Upper lobe of left lung (tissue), 4 donors: ENCODE measurements around the gene KCNIP1.

Experiments used
- EP300 ChIP-seq, 4 donors: sonication (generic); formaldehyde crosslinking; IDR thresholded peaks; one replicate each; pipeline ENCODE4 v1.5.1; 2017; ENCODE audit warnings: antibody characterized with exemption in 4 of 4, control low read depth in 2 of 4
- POLR2AphosphoS5 ChIP-seq, 2 donors: sonication (generic); formaldehyde crosslinking; IDR thresholded peaks; one replicate each; pipeline ENCODE4 v1.5.1; 2017; ENCODE audit warnings: antibody characterized with exemption in 2 of 2
- TF ChIP-seq, protein P1 (sequence below), 6 experiments: fragments of 450-650 bp in 4 of 6; fragments of 200-600 bp in 2 of 6; sonication (generic) in 2 of 6; IDR thresholded peaks; one replicate each; pipeline ENCODE4 v1.5.1; 2016 to 2019; ENCODE audit warnings: antibody characterized with exemption in 6 of 6

DNA sequence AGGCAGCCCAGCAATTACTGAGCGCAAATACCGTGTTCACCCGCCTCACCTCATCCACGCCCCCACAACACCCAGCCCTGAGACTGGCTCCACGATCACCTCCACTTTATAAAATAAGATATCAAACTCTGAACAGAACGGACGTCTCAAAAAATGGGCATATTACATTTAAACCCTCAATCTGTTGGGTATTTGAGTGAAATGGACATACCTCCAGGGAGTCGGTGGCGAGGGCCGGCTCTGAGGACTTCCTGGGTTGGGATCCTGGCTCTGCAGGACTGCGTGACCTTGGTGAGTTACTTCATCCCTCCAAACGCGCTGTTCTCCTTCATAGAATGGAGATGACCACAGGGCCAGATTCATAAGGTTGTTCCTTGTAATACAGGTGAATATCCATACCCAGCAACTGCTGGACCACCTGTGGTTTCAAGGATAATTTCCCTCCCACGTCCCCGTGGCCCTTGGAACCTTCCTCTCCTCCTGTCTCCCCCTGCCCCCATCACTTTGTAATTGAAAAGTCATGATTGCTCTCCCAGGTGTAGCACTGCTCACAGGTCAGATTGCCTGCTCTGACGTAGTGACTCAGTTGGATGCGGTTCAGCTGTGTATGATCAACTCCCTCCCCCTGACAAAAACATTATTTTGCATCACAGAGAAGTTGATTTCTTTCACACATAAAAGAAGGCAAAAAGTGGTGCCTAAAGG, 135.6 kb downstream of the KCNIP1 start:
- TF ChIP-seq, protein P1, sequence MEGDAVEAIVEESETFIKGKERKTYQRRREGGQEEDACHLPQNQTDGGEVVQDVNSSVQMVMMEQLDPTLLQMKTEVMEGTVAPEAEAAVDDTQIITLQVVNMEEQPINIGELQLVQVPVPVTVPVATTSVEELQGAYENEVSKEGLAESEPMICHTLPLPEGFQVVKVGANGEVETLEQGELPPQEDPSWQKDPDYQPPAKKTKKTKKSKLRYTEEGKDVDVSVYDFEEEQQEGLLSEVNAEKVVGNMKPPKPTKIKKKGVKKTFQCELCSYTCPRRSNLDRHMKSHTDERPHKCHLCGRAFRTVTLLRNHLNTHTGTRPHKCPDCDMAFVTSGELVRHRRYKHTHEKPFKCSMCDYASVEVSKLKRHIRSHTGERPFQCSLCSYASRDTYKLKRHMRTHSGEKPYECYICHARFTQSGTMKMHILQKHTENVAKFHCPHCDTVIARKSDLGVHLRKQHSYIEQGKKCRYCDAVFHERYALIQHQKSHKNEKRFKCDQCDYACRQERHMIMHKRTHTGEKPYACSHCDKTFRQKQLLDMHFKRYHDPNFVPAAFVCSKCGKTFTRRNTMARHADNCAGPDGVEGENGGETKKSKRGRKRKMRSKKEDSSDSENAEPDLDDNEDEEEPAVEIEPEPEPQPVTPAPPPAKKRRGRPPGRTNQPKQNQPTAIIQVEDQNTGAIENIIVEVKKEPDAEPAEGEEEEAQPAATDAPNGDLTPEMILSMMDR (IDR thresholded peaks at IDR 0.05): no peak
- TF ChIP-seq POLR2AphosphoS5 (IDR thresholded peaks at IDR 0.05) (no peak), EP300 (IDR thresholded peaks at IDR 0.05) (no peak)
